ENCODE results near the gene TTBK1.

GRCh38 chr6:43295456-43295855 is 52.2 kb downstream of the TTBK1 start:
- TF ChIP-seq CTCF (IDR thresholded peaks at IDR 0.05) (no peak), POLR2A (IDR thresholded peaks at IDR 0.05) (no peak)
